ENCODE measurements around the gene ADGRL1.

The ADGRL1 gene

GRCh38 chr19:14167576-14168138 is 38.3 kb downstream of the ADGRL1 start:
- H3K27me3 ChIP-seq = peaks cover 47% of the 10 kb centered on the region
- peaks cover 0 to 12% of the 10 kb centered on the region in 2 experiments for H3K4me1 ChIP-seq (ENCODE audit: control insufficient read depth in 1 of 2, insufficient read depth in 1 of 2, low read depth in 1 of 2, low read length in 1 of 2)
- H3K9me3 ChIP-seq = no peaks in the 10 kb centered on the region
- no peak overlapping the region for H3K27ac ChIP-seq
- H3K36me3 ChIP-seq = no peaks in the 10 kb centered on the region
- no peak overlapping the region for H3K4me3 ChIP-seq (ENCODE audit: low read depth in 1 of 2, low read length in 1 of 2)
- TF ChIP-seq CTCF (IDR thresholded peaks at IDR 0.05) = no peak

DNA sequence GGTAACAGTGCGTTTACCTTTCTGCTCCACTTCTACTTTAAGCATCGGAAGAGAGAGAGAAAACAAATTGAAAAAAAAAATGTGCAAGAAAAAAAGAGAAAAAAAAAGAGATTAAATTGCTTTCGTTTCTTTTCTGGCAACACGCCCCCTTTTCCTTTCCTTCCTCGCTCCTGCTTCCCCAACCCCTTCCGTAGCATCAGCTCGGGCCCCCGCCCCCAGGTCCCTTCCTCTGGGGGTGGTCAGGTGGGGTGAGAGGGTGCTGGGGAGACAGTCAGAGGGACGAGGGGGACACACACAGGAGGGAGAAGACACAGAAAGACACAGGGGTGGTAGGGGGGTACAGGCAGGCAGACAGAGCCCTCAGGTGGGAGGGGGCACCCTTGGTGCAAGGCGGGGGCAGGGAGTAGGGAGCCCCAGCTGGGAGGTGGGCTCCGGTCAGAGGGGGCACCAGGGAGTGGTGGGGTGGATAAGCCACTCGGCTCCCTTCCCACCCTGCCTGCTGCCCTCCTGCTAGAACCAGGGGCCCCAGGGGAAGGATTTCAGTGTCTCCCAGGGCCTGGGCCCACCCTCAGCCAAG is 38.9 kb downstream of the ADGRL1 start:
- H3K4me1 ChIP-seq (ENCODE audit: control insufficient read depth in 1 of 2, insufficient read depth in 1 of 2, low read depth in 1 of 2, low read length in 1 of 2) = peaks cover 0 to 12% of the 10 kb centered on the region in 2 experiments
- no peaks in the 10 kb centered on the region for H3K9me3 ChIP-seq
- no peaks in the 10 kb centered on the region for H3K36me3 ChIP-seq
- H3K27ac ChIP-seq = no peak overlapping the region
- no peak overlapping the region for H3K4me3 ChIP-seq (ENCODE audit: low read depth in 1 of 2, low read length in 1 of 2)
- TF ChIP-seq CTCF (IDR thresholded peaks at IDR 0.05) = no peak
- H3K27me3 ChIP-seq = peaks cover 47% of the 10 kb centered on the region

GRCh38 chr19:14165990-14166830 is 39.8 kb downstream of the ADGRL1 start:
- TF ChIP-seq CTCF (IDR thresholded peaks at IDR 0.05) = no peak
- Histone ChIP-seq H3K9me3 (no peaks in the 10 kb centered on the region), H3K36me3 (no peaks in the 10 kb centered on the region), H3K27me3 (peaks cover 47% of the 10 kb centered on the region), H3K4me3 (ENCODE audit: low read depth in 1 of 2, low read length in 1 of 2) (no peak overlapping the region), H3K27ac (no peak overlapping the region), H3K4me1 (ENCODE audit: control insufficient read depth in 1 of 2, insufficient read depth in 1 of 2, low read depth in 1 of 2, low read length in 1 of 2) (peaks cover 0 to 12% of the 10 kb centered on the region in 2 experiments)

DNA sequence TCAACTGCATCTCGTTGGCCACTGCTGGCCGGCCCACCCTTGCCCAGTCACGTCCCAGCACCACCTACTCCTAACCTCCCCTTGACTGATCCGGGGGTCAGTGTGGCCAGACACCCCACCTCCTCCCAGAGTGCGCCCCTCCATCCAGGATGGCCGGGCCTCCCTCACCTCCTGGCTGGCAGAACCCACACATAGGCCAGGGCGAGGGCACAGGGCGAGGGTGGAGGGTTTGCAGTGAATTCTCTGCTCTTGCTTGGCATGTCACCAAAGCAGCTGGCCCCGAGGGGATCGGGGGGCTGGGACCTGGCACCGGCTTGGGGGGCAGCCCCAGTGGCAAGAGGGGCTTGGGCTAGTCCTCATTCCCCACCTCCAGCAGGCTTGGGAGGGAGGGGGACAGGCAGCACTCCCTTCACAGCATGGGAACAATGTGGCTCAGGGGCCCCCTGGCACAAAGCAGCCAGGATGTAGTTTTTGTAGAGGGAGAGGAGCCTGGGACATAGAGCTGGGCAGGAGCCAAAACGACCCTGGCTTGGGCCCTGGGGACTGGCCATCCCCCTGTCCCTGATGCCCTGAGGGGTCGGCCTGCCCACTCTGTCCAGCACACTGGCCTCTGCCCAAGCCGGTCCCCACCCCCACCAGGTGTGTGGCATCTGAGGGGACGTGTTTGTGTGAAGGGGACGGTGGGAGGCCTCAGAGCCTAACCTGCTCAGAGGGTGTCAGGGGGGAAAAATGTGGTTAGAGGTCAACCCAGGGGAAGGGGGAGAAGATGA is 41.1 kb downstream of the ADGRL1 start:
- H3K4me3 ChIP-seq (ENCODE audit: low read depth in 1 of 2, low read length in 1 of 2) = no peak overlapping the region
- H3K36me3 ChIP-seq = no peaks in the 10 kb centered on the region
- H3K27ac ChIP-seq = no peak overlapping the region
- peaks cover 47% of the 10 kb centered on the region for H3K27me3 ChIP-seq
- TF ChIP-seq CTCF (IDR thresholded peaks at IDR 0.05) = no peak
- H3K4me1 ChIP-seq (ENCODE audit: control insufficient read depth in 1 of 2, insufficient read depth in 1 of 2, low read depth in 1 of 2, low read length in 1 of 2) = peaks cover 0 to 12% of the 10 kb centered on the region in 2 experiments
- no peaks in the 10 kb centered on the region for H3K9me3 ChIP-seq

GRCh38 chr19:14164082-14164481 is 41.9 kb downstream of the ADGRL1 start:
- Histone ChIP-seq H3K9me3 (no peaks in the 10 kb centered on the region), H3K4me1 (ENCODE audit: control insufficient read depth in 1 of 2, insufficient read depth in 1 of 2, low read depth in 1 of 2, low read length in 1 of 2) (peaks cover 0 to 12% of the 10 kb centered on the region in 2 experiments), H3K27me3 (peaks cover 47% of the 10 kb centered on the region), H3K27ac (no peak overlapping the region), H3K36me3 (no peaks in the 10 kb centered on the region), H3K4me3 (ENCODE audit: low read depth in 1 of 2, low read length in 1 of 2) (no peak overlapping the region)
- TF ChIP-seq CTCF (IDR thresholded peaks at IDR 0.05) = no peak

All from neutrophil (primary cell).